ENCODE results near the gene LPCAT1. TPM values are rescaled to one million over a fixed set of nuclear protein-coding genes. Genes with fewer than 3 reads are reported as not detected.

LPCAT1 gene
- total and polyA plus RNA-seq, 2 donors (not counting 3 experiments of a cell fraction or from before 2014, with no cell fraction given): 28.9 to 57.2 TPM

- Histone ChIP-seq H3K27me3 (ENCODE audit: control insufficient read depth in 2 of 2, insufficient read depth in 2 of 2, low read length in 2 of 2) (no peaks in the 10 kb centered on the region), H2AFZ (ENCODE audit: low read depth, low read length) (no peak overlapping the region), H3K9me1 (replicated peaks; ENCODE audit: control insufficient read depth, extremely low read depth, insufficient read depth, low read length) (no peaks in the 10 kb centered on the region), H3K9me3 (replicated peaks; ENCODE audit: control insufficient read depth, insufficient read depth, low read length) (no peaks in the 10 kb centered on the region), H3K79me2 (ENCODE audit: control insufficient read depth, insufficient read depth, low read length) (no peaks in the 10 kb centered on the region), H3K27ac (ENCODE audit: insufficient read depth, low read depth, low read length) (no peak overlapping the region), H3K4me3 (replicated peaks in 1 of 3; ENCODE audit: insufficient read depth in 1 of 3, low read depth in 1 of 3, low read length in 3 of 3) (no peak overlapping the region), H4K20me1 (replicated peaks; ENCODE audit: control insufficient read depth, extremely low read depth, insufficient read depth, low read length) (no peaks in the 10 kb centered on the region), H3K4me1 (ENCODE audit: control insufficient read depth, extremely low read depth, insufficient read depth, low read length) (no peaks in the 10 kb centered on the region), H3K9ac (replicated peaks; ENCODE audit: extremely low read depth, insufficient read depth, low read length) (no peak overlapping the region), H3K4me2 (ENCODE audit: insufficient read depth, low read length) (no peak overlapping the region), H3K36me3 (ENCODE audit: control insufficient read depth in 2 of 2, extremely low read depth in 1 of 2, insufficient read depth in 2 of 2, low read length in 2 of 2) (peaks cover 9 to 43% of the 10 kb centered on the region in 2 experiments)
- CTCF ChIA-PET: interaction anchor here (1.1 kb wide), 1 partner anchor 9 kb away, joined by 4 read pairs; no protein-coding TSS in a partner anchor
- DNase-seq (ENCODE audit: low read depth, low spot score) (no peak), FAIRE-seq (no peak)
- BruUV-seq (replicated peaks): no TSS peak
- intact Hi-C loops (cut with micrococcal nuclease): no loop called here
- TF ChIP-seq CTCF (IDR thresholded peaks at IDR 0.05; ENCODE audit: extremely low read depth in 1 of 2, insufficient read depth in 1 of 2, low read depth in 1 of 2, low read length in 2 of 2) (no peak), EZH2 (IDR thresholded peaks at IDR 0.05; ENCODE audit: borderline replicate concordance, low read depth, low read length, severe bottlenecking) (no peak), POLR2A (IDR thresholded peaks at IDR 0.05; ENCODE audit: low read depth, low read length) (no peak), JUN (IDR thresholded peaks at IDR 0.05; ENCODE audit: borderline replicate concordance, insufficient read depth, insufficient read length, low read depth) (no peak), GATA2 (IDR thresholded peaks at IDR 0.05; ENCODE audit: insufficient read depth, insufficient read length, low read depth, low read length) (no peak), FOS (IDR thresholded peaks at IDR 0.05; ENCODE audit: borderline replicate concordance, insufficient read depth, low read length) (no peak), MAX (IDR thresholded peaks at IDR 0.05; ENCODE audit: insufficient read depth, insufficient read length) (no peak), MYC (IDR thresholded peaks at IDR 0.05; ENCODE audit: low read depth, low read length) (no peak), POLR2AphosphoS5 (IDR thresholded peaks at IDR 0.05; ENCODE audit: insufficient read depth, low read depth, low read length) (no peak)
- POLR2A ChIA-PET: no interaction called here
- dilution Hi-C loops (cut with MboI; ENCODE audit: extremely low pct_ligation_motif_present, low sequenced_read_pairs): no loop called here
Measured at GRCh38 chr5:1489754-1490153, 34.0 kb downstream of the LPCAT1 start.
